NCI-H2227 (cell line): Measurements from ENCODE around the gene CCDC50.

ENCODE experiments used
- DNase-seq: peaks from one replicate; lab custom pipeline; 2025; ENCODE audit not compliant: unreplicated experiment; lab: John Stamatoyannopoulos, UW

CCDC50 gene

DNA sequence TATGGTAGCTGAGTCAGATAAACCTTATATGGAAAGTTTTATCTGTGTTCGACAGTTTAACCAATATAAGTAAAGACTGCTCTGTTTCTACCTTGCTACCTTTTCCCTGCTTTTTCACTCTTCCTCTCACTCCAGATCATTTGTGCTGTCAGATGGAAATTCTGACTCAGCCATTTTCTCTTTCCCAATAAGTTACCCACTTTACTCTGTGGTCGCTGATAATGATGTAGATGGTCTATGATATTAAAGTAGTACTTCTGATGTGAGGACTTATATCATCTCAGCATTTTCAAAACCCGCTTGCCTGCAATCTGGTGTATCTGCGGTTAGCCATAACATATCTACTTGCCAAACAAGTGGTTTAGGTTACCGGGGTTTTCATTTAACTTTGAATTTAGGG, 16.1 kb downstream of the CCDC50 start:
- no peak for DNase-seq

DNA sequence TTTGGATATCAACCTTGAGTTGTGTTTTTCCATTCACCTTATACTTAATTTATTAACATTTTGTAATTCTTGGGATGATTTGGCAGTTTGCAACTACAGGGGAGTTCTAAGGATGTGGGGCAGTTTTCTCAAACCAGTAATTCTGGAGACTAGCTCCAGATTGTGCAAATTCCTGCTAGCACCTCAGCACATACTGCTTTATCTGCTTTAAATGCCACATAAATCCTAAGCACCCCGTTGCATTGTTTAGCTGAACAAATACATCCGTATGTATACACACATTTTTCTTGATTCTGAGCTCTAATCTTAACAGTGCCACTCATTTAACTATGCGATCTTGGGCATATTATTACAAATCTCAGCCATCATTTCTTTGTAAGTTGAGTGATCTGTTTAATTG, 18.0 kb downstream of the CCDC50 start:
- DNase-seq: no peak

- no peak for DNase-seq
Measured at GRCh38 chr3:191348098-191348497, 18.9 kb downstream of the CCDC50 start.

DNA sequence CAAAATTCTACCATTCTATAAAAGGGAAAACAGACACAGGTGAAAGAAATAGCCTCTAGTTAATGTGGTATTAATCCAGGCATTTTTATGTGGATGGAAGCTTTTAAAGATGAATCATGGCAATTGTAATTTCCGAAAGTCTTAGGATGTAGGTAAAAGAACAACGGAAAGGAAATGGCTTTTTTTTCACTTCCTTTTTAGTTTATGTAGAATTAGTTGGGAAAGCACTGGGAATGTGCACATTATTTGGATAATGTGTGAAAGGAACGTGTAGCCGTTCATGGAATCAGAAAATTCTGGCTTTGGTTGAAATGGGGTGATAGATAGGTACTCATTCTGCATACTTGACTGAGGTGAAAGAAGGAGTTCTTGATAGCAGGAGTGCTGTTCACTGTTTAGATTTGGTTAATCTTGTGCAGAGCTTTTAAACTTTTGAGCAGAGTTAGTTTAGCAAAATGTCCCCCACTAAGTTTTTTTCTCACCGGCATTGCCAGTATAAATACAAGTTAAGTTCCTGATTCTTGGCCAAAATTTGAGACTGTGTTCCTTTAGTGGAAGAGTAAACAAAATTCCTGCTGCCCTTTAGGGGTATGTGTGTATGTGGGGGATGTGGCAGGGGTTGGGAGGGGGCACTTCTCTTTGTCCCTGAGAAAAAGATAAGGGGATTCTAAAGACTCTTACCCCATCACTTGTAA, 21.3 kb downstream of the CCDC50 start:
- DNase-seq: no peak

DNA sequence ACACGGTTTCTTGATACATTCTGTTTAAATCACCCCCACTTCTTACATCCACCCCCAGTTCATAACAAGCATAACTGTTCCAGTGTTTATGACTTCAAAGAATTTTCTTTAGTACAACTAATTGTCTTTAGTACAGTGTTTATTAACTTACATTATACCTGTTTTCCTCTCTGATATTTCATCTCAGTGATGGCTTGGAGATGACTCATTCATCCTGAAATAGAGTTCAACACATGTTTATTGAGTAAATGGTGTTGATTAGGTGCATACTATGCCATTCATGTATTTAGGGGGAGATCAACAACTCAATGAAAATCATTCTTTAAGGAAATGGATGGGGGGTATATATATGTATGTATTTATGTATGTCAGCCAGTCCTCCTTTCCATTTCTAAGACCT, 22.8 kb downstream of the CCDC50 start:
- no peak for DNase-seq

- no peak for DNase-seq
Measured at GRCh38 chr3:191353022-191353777, 24.0 kb downstream of the CCDC50 start.

- DNase-seq: no peak
Measured at GRCh38 chr3:191355406-191355805, 26.2 kb downstream of the CCDC50 start.

- DNase-seq: no peak
Measured at GRCh38 chr3:191356631-191357439, 27.6 kb downstream of the CCDC50 start.

DNA sequence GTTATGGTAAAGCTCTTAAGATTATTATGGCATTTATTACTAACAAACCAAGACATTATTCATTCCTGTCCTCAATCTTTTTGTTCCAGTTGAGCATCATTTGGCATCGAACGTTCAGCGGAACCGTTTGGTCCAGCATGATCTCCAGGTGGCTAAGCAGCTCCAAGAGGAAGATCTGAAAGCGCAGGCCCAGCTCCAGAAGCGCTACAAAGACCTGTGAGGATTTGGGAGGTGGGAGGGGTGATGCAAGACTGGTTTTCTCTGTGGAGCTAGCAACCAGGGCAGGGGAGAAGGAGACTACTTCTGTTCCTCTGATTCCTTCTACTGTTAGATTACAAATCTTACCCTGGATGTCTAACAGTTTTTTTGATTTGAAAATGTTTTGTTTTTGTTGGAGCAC, 28.7 kb downstream of the CCDC50 start:
- DNase-seq: no peak

- DNase-seq: no peak
Measured at GRCh38 chr3:191358929-191359328, 29.7 kb downstream of the CCDC50 start.

- no peak for DNase-seq
Measured at GRCh38 chr3:191360620-191361019, 31.4 kb downstream of the CCDC50 start.

- DNase-seq: no peak
Measured at GRCh38 chr3:191361456-191361855, 32.3 kb downstream of the CCDC50 start.

DNA sequence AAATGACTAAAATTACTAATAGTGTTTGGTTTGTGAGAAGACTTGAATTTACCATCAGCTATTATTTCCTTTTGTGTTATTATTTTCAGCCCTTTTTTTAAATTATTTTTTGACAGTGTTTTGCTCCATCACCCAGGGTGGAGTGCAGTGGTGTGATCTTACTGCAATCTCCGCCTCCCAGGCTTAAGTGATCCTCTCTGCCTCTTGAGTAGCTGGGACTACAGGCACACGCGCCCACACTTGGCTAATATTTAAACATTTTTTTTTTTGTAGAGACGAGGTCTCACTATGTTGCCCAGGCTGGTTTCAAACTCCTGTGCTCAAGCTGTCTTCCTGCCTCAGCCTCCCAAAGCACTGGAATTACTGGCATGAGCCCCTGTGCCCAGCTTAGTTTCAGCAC, 32.8 kb downstream of the CCDC50 start:
- no peak for DNase-seq

DNA sequence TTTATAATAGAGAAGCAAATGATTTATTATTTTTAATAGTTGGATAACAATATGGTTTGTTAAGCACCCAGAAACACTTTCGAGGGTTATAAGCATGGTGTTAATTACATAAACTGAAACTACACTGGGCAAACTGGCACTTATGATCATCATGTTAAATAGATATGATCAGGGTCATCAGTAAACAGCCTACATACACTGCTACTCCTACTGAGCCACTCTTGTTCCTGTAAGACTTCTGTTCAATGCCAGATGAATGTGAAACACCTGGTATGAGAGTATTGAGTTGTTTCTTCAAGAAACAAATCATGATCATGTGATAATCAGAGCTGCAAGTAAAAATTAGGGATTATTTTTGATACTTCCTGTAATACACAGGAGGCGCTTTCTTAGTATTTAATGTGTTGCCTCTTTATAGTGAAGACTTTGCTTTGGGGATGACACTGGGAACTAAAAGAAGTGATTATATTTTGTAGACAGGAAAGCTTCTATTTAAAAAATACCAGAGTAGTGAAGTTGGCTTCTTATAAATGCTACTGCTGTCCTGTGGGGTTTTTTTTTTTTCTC, 33.4 kb downstream of the CCDC50 start:
- DNase-seq: no peak

- no peak for DNase-seq
Measured at GRCh38 chr3:191363221-191363620, 34.0 kb downstream of the CCDC50 start.

DNA sequence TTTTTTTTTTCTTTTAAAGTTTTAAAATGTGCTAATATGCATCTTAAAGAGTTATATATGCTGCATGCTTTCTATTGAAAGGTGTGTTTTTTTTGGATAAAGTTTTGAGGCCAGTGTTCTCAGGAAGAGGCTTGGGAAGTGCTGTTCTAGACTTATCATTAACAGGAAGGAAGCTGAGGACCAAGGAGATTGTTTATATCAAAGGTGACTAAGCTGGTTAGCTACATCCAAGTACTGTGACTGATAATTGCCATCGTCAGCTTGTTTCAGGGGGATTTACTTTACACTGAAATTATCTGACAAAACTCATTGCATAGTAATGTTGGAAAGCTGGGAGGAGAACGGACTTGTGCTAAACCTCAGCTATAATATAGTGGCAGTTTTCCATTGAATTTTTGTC, 37.5 kb downstream of the CCDC50 start:
- no peak for DNase-seq

- no peak for DNase-seq
Measured at GRCh38 chr3:191368755-191369615, 39.8 kb downstream of the CCDC50 start.

- DNase-seq: no peak
Measured at GRCh38 chr3:191369616-191370010, 40.4 kb downstream of the CCDC50 start.

DNA sequence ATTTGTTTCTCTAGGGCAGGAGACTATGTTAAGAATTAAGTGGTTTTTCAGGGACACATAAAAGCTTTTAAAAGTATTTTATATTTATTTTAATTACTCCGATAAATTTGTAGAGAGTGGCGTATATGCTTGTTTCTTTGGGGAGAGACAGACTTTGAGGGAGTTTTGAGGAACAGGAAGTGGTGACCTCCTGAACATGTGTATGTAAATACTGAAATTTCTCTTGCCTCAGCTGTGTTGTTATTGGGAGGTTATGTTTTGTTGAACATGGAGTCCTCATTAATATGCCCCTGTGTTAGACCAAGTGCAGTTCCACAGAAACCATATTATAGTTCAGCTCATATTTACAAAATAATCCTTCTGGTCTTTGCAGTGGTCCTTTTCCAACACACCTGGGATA, 42.9 kb downstream of the CCDC50 start:
- no peak for DNase-seq

DNA sequence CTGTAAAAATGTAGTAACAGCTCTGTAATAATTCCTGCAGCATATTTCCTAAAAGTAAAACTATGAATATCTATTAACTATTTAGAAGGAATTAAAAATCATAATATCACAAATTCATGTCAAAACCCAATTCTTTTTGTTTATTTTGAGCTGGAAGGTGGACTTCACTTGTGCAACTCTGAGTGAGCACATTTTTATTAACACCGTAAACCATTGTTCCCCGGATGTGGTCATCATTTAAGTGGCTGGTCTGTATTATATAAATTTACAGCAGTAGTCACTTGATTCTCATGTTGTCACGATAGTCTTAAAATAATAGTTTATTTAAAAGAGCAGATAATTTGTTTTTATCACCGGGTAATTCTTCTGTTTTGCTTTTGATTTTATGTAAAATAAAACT, 44.1 kb downstream of the CCDC50 start:
- DNase-seq: no peak
